MM.1S (cell line): ENCODE data around the gene FBN3.

ENCODE experiments used
- CTCF ChIP-seq: fragments of 300-600 bp; sonication (generic); IDR thresholded peaks from 2 replicates; pipeline ENCODE4 v1.5.1; 2016; ENCODE audit warnings: antibody characterized with exemption, low read length, mixed read lengths
- EZH2 ChIP-seq: fragments of 300-600 bp; sonication (generic); optimal IDR thresholded peaks from 2 replicates; pipeline ENCODE3; 2017; ENCODE audit warnings: low read depth, mild to moderate bottlenecking, antibody characterized with exemption, low read length, mixed read lengths

DNA sequence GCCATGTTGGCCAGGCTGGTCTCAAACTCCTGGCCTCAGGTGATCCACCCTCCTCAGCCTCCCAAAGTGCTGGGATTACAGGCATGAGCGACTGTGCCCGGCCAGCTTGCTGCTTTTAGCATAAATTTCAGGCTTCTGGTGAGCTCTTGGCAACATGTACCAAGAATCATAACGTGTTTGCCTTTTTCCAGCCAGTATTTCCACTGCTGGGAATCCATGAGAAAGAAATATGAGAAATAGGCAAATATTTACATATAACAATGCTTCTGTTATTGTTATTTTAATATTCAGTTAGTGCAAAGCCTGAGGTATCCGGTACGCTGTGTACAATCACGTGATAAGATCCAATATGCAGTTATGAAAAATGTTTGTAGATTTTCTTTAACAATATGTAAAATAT, 30.6 kb upstream of the FBN3 start:
- TF ChIP-seq CTCF: no peak
- TF ChIP-seq EZH2: no peak
